HG03175 (cell line): Measurements from ENCODE around the gene CDK10.
"Not testable (repeated sequence)": the region's sequence is repeated elsewhere in the genome, so short reads cannot be mapped to it uniquely, and the experiment has no call there.

Source experiments
- ATAC-seq: cut with Tn5 transposase; IDR thresholded peaks from one replicate; pipeline ENCODE4 v1.9.1; 2021; ENCODE audit warnings: mild to moderate bottlenecking, moderate library complexity; ENCODE audit not compliant: unreplicated experiment

Gene CDK10

DNA sequence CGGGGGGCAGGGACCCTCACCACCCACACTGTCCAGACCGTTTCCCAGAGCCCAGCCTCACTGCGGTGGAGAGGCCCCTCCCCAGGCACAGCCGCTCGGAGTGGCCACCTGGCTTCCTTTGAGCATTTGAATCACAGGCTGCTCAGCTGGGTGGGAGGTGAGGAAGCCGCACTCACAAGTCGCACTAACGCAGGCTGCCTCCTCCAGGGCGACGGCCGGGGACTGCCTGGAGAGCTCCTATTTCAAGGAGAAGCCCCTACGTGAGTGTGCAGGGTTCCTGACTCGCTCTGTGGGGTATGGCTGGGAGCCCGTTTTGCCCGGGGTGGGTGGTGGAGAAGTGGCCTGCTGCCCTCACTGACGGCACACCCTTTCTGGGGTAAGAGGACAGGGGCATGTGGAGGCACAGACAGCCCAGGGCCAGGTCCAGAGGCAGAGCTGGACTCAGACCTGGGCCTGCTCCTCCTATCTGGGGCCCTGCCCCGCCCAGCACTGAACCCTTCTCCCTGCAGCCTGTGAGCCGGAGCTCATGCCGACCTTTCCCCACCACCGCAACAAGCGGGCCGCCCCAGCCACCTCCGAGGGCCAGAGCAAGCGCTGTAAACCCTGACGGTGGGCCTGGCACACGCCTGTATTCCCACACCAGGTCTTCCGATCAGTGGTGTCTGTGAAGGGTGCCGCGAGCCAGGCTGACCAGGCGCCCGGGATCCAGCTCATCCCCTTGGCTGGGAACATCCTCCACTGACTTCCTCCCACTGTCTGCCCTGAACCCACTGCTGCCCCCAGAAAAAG lies 8.8 kb downstream of the CDK10 start:
- ATAC-seq = no peak

- no peak for ATAC-seq
These were observed 9.6 kb downstream of the CDK10 start for GRCh38 chr16:89695875-89696669.

DNA sequence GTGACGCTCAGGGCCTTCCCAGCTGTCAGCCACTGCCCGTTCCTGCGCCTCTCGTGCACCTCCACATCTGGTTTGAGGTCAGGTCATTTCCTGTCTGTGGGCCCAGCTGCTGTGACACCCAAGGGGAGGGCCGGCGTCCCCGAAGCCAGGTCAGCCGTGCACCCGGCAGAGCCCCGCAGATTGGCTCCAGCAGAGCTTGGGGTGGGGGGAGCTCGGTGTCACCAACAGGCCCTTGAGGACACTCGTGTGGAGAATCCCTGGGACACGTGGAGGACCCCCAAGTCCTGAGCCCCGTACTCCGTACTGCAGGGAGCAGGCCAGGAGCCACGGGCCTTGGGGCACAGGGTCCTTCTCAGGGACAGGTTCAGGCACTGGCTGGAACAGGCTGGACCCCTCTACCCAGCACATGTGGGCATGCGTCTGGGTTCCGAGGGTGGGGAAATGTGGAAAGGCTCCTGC lies 10.2 kb downstream of the CDK10 start:
- no peak for ATAC-seq

DNA sequence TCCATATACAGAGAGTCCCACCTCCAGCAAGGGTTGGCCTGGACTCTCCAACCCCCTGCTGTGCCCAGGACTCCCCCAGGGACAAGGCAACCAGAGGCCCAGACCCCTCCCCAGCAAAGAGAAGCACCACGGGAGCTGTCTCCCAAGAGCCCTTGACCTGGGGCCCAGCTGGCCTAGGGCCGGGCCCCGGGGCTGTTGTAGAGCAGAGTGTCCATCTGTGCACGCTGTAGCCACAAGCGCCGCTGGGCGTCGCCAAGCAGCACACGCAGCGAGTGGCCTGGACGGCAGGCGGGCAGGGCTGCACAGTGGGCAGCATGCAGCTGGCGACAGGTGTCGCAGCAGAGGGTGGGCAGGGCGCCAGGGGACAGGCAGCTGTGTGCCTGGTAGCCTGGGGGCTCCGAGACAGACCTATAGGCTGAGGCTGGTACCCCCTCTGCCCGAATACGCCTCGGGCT lies 10.7 kb downstream of the CDK10 start:
- no peak for ATAC-seq

DNA sequence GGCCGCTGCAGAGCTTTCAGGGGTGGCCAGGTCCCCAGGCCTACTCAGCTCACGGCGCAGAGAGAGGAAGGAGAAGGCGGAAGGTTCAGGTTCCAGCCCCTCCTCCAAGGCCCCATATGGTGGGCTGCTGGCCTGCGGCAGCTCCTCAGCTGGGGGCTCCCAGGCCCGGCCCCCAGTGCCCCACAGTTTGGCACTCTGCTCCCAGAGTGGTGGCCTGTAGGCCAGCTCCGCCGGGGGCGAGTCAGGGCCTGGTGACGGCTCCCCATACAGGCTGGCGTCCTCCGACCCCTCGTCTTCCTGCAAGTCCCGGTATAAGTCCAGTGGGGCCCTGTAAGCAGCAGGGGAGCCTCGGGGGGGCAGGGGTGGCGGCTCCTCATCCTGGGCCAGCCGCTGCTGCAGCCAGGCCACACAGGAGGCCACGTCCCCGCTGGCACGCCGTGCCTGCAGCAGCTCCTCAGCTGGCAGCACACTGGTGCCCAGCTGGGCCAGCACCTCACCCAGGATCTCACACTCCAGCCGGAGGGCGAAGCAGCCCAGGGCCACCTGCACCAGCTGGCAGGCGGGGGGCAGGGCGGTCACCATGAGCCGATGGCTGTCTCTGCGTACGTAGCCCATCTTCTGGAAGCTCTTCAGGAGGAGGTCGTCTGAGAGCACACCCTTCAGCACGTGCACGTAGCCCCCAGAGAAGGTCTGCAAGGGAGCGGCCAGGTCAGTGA lies 11.3 kb downstream of the CDK10 start:
- no peak for ATAC-seq

DNA sequence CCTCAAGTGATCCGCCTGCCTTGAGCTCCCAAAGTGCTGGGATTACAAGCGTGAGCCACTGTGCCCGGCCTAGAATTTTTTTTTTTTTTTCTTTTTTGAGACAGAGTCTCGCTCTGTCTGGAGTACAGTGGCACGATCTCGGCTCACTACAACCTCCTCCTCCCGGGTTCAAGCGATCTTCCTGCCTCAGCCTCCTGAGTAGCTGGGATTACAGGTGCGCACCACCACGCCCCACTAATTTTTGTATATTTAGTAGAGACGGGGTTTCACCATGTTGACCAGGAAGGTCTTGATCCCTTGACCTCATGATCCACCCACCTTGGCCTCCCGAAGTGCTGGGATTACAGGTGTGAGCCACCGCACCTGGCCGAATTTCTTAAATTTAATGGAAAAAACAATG lies 12.2 kb downstream of the CDK10 start:
- ATAC-seq = not testable (repeated sequence)

GRCh38 chr16:89699629-89700099 lies 13.2 kb downstream of the CDK10 start:
- not testable (repeated sequence) for ATAC-seq

GRCh38 chr16:89700100-89700648 lies 13.7 kb downstream of the CDK10 start:
- peak; percentile 57 for ATAC-seq

- ATAC-seq = no peak
These were observed 14.3 kb downstream of the CDK10 start for GRCh38 chr16:89700649-89701424.

- ATAC-seq = peak; percentile 65
These were observed 15.2 kb downstream of the CDK10 start, which contains the start of gene SPATA2L for GRCh38 chr16:89701425-89702406. Gene SPATA2L (minus strand): TSS chr16:89701705. CDS start chr16:89701232, 473 bp downstream.

DNA sequence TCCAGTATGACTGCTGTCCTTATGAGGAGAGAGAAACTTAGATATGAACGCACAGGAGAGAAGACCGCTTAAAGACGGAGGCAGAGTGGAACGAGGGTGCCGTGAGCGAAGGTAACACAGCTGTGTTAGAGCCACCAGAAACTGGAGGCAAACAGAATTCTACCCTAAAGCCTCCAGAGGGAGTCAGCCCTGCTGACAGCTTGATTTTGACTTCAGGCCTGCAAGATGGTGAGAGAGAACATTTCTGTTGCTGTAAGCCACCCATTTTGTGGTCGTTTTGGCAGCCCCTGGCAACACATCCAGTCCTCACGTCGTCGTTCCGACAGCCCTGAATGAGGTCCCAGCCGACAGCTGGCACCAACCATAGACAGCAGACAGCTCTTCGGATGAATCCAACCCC lies 17.8 kb downstream of the CDK10 start:
- ATAC-seq = no peak

DNA sequence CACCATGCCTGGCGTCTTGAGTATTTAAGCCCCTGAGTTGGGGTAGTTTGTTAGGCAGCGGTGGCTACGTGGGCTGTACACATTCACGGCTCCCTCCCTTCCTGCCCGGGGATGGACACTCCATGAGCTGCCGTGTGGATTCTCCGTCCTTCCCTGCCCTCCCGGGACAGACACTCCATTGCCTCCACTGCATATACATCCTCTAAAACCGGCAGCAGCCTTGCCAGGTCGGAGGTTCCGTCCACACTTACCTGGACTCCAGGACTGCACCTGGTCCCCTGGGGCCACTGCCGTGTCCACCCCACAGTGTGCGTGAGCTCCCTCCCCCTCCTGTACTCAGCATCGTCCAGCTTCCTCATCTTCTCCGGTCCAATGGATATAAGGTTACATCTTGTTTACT lies 18.5 kb downstream of the CDK10 start:
- no peak for ATAC-seq

DNA sequence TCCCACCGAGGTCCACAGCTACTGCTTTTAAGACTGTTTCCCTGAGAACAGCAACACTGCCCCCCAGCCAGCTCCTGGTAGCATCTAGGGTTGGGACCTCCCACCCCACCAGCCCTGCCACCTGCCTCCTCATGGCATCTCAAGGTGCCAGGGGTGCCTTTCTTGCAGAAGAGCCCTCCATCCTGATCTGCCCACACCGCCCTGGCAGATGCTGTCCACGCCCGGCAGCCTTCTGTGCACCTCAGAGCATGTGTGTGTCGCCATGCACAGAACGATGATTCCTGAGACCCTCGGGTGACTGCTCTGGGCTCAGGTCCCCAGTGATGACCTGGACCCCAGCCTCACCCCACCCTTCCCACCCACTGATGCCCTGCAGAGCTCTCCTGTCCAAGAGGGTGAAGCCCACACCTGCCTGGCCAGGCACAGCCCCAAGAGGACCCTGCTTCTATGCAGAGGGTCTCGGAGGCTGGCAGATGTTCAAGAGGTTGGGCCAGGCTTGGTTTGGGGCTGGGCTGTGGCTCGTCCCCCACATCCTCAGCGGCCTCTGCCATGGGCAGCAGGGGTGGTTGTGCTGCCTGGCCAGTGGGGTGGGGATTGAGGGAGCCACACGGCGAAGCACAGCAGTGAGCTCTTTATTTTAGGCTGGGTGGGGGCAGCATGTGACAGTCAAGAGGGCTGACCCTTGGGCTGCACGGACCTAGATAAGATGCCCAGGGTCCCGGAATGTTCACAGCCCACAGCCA lies 20.2 kb downstream of the CDK10 start:
- ATAC-seq = no peak

DNA sequence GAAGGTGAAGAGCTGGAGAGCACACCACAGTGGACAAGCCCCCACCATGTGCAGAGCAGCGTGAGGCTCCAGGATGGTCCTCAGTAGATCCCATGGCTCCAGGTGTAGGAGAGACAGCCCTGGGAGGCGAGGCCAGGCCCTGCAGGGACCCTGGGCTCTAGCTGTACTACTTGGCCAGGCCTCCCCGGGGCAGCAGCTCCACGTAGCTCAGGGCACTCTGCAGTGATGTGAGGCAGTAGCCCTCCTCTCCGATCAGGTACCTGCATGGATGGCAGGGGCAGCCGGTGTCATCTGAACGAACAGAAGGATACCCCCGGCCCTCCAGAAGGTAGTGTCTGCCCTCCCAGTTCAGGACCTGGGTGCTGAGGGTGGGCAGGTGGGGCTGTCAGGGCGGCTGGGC lies 21.2 kb downstream of the CDK10 start:
- ATAC-seq = no peak

GRCh38 chr16:89708481-89708931 lies 22.0 kb downstream of the CDK10 start:
- ATAC-seq = no peak

DNA sequence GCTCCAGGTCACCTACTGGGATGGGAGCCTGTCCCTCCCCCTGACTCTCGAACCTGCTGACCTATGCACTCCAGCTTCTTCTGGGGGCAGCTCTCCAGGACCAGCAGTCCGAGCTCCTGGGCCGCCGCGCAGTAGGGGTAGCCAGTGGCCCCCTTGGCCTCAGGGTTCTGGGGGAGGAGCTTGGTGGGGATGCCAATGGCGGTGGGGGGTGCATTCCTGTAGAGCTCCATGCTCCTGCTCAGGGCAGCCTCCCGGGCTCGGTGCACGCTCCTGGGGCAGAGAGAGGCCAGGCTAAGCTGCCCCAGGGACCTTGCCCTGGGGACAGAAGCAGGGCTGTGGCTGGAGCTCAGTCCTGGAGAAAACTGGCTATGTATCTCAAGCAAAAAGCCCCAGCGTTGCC lies 22.7 kb downstream of the CDK10 start:
- no peak for ATAC-seq

DNA sequence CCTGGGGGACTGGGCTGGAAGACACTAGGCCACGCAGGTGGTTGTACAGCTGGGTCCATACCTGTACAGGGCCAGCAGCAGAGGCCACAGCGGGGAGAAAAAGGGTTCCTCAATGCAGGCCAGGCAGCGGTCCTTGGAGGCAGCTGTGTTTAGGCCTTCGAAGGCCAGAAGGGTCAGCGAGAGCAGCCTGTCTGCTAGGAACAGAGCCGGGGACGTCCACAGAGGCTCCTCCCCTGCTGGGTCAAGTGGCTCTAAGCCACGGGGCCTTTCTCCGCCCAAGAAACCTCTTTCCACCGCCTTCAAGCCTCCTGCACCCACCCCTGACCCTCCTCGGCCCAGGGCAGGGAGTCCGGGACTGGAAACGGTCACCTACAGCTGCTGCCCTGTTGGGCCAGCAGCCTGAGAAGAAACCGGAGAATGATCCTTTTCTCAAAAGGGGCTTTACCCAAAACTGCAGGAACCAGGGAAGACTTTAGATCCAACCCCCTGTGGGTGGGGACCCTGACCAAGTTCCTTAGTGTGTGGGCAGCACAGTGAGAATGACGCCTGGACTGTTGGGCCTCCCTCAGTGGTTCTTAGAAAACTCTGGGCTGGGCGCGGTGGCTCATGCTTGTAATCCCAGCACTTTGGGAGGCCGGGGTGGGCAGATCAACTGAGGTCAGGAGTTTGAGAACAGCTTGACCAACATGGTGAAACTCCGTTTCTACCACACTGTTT lies 23.4 kb downstream of the CDK10 start:
- no peak for ATAC-seq
